GM12872 (cell line): Measurements from ENCODE around the gene FEM1C.

ENCODE experiments used
- CTCF ChIP-seq: IDR thresholded peaks from 3 replicates; pipeline ENCODE4 v1.5.1; 2011; ENCODE audit warnings: low read depth, mild to moderate bottlenecking, low read length, moderate library complexity; ENCODE audit not compliant: insufficient read depth

The FEM1C gene

GRCh38 chr5:115573133-115573532, 28.6 kb upstream of the FEM1C start:
- no peak for TF ChIP-seq CTCF

GRCh38 chr5:115571441-115571878, 26.9 kb upstream of the FEM1C start:
- TF ChIP-seq CTCF, result no peak

- TF ChIP-seq CTCF, result no peak
These were observed 24.1 kb upstream of the FEM1C start for GRCh38 chr5:115568668-115569067.

- no peak for TF ChIP-seq CTCF
These were observed 20.7 kb upstream of the FEM1C start for GRCh38 chr5:115565233-115565632.

GRCh38 chr5:115561176-115561575, 16.6 kb upstream of the FEM1C start:
- no peak for TF ChIP-seq CTCF

- no peak for TF ChIP-seq CTCF
These were observed 14.9 kb upstream of the FEM1C start for GRCh38 chr5:115559524-115559923.

- no peak for TF ChIP-seq CTCF
These were observed 13.9 kb upstream of the FEM1C start for GRCh38 chr5:115558388-115558956.
